CD4-positive, alpha-beta T cell treated with Interleukin-4 for 1 hour (primary cell): ENCODE data around the gene ZNF787.
"Not testable (repeated sequence)": the region's sequence is repeated elsewhere in the genome, so short reads cannot be mapped to it uniquely, and the experiment has no call there.

Experiments
- DNase-seq, 2 donors: peaks; one replicate each; pipeline ENCODE4 v3.0.0-alpha.2; 2020 to 2022

The ZNF787 gene

DNA sequence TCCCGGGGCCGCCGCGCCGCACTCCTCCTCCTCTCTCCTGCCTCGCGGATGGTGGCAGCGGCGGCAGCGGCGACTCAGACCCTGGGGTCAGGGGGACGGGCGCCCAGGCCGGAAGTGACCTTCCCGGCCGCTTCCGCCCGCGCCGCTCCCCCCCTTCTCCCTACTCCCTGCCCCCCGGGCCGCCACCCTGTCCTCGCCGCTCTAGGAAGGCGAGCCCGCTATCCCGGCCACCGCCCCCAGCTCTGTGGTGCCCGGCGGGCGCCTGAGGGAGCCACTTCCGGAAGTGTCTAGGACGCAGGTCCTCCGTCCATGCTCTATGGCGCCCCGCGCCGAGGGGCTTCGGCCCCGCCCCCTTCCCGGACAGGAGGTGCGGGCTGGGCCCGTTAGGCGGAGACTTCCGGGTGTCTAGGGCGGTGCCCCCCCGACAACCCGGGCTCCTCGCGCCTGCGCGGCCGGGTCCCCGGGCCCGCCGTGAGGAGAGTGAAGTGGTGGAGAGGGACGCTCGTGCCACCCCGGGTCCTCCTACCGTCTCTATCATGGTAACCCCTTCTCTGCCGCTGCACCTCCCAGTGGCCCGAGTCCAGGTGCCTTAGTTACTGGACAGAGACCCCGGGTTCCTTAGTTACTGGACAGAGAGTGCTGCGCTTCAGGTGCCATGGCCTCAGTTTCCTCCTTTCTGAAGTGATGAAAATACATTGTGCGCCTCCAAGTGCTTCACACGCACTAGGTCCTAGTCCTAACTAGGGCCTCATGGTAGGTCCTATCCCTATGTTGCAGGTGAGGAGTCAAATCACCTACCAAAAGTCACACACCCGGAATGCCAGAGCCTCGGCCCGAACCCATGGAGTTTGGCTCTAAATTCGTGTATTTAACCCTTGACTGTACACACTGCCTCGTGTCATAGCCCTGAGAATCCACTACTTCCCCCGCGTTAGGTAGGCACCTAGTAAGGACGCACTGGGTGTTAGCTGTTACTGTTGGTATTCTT, at the start of gene ZNF787:
Gene ZNF787, minus strand, starts transcription at position 116 of the 988 bp plus-strand sequence. CDS start 18,078 bp downstream, outside the sequence.
- peak; percentile 98 for DNase-seq

DNA sequence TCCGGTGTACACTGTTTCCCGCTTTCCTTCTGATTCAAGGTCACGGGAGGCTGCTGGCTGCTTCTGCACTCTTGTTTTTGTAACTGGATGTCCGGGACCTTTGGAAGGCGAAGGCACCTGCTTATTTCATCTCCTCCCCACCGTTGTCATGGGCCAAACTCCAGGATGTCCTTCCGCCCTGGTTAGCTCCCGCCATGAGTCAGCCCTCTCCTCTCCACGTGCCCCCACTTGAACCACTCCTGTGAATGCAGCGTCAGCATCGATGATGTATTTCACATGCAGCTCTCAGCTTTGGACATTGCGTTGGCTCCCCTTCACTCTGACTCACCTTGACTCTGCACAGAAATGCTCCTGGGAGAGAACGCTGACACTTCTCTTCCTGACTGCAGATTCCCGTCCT, 49.2 kb upstream of the ZNF787 start:
- no peak for DNase-seq

DNA sequence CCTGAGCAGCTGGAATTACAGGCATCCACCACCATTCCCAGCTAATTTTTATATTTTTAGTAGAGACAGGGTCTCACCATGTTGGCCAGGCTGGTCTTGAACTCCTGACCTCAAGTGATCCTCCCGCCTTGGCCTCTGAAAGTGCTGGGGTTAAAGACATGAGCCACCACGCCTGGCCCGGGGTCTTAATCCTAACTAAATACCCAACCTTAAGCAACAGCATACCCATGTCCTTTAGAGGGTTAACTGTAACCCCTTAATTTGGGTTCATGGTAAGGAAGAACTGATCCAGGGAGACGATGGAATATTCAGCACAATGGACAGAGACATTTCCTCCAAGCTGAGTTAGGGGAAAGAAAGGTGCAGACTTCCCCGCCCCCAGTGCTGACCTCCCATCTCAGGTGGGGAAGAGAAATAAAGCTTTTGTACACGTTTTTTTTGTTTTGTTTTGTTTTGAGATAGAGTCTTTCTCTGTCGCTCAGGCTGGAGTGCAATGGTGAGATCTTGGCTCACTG, 46.0 kb upstream of the ZNF787 start:
- DNase-seq, result no peak

DNA sequence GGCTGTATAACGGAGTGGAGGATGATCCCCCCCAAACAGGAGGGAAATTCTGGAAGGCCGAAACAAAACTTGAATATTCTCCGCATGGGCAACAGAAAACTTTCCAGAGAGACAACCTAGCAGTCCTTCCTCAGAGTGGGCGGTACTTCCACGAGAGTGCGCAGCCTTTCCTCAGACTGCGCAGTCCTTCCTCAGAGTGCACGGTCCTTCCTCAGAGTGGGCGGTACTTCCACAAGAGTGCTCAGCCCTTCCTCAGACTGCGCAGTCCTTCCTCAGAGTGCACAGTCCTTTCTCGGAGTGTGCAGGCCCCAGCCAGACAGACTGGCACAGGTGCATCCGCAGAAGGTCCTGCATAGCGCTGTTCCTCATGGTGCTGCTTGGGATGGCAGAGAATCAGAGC, 42.0 kb upstream of the ZNF787 start:
- DNase-seq, result no peak

DNA sequence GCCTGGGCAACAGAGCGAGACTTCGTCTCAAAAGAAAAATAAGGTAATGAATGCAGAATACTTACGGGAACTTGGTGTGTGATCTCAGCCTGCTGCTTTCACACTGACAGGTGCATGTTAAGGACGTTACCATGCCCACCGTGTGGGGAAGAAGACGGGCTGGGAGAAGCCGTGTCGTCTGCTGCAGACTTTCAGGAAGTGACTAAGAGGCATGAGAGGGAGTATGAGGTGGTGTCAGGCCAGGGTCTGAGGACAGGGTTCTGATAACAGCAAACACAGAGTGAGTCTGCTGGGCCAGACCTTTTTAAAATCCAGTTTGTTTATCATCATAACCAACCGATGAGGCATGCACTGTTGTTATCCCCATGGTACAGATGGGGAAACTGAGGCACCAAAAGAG, 41.2 kb upstream of the ZNF787 start:
- DNase-seq, result no peak

DNA sequence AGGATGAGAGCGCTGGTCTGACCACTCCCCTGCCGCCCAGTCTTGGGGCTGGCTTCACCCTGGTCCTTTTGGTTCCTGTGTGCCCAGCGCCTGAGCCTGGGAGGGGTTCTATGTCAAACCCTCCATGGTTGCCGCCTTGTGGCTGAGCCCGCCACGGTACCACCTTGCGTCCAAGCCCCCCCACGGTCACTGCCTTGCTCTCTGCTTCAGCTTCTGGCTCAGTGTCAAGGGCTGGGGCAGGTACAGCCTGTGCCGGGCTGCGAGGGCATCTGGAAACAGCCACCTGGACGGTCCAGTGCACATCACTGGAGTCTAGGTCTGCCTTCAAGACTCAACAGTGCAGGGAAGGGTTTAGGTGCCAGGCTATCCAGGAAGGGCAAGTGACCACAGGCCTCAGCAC, 40.4 kb upstream of the ZNF787 start:
- no peak for DNase-seq

DNA sequence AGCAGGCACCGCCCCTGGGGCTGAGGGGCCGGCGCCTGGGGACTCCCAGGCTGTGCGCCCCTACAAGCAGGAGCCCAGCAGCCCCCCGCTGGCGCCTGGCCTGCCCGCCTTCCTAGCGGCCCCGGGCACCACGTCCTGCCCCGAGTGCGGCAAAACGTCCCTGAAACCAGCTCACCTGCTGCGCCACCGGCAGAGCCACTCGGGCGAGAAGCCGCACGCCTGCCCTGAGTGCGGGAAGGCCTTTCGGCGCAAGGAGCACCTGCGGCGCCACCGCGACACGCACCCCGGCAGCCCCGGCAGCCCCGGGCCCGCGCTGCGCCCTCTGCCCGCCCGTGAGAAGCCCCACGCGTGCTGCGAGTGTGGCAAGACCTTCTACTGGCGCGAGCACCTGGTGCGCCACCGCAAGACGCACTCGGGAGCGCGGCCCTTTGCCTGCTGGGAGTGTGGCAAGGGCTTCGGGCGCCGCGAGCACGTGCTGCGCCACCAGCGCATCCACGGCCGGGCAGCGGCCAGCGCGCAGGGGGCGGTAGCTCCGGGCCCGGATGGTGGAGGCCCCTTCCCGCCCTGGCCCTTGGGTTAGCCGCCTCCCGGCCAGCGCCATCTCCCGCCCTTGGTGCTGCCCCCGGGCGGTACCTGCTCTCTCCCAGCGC, 38.7 kb upstream of the ZNF787 start:
- no peak for DNase-seq

DNA sequence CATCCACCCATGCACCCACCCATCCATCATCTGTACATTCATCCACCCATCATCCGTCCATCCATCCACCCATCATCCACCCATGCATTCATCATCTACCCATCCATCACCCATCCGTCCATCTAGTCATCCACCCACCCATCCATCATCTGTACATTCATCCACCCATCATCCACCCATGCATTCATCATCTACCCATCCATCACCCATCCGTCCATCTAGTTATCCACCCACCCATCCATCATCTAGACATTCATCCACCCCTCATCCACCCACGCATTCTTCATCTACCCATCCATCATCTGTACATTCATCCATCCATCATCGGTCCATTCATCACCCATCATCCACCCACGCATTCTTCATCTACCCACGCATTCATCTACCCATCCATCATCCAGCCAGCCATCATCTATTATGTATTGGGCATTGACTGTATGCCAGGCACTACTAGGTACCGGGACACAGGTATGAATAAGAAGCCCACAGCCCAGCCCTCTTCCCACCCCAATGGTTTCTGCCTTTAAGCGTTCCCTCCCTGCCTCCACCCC, 38.0 kb upstream of the ZNF787 start:
- DNase-seq, result no peak

DNA sequence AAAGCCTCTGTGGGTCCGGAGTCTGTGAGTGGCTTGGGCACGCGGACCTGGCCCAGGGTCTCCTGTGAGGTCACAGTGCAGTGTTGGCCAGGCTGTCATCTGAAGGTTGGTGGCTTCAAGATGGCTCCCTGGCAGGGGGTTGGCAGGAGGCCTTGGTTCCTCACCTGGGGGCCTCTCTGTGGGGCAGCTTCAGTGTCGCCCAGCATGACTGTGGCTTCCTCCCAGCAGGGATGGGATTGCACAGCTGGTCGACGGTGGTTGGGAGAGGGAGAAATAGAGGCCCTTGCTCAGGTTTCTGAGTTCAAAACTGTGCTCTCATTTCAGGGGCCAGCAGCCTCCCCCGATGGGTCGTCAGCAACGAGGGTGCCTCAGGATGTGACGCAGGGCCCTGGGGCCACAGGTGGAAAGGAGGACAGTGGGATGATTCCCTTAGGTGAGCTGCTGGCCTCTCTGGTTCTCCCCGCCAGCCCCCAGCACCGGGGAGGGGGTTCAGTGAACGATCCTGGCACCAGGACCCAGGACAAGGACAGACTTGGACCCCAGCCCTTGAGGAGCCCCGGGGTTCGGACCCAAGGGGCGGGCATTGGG, 37.2 kb upstream of the ZNF787 start:
- no peak for DNase-seq

DNA sequence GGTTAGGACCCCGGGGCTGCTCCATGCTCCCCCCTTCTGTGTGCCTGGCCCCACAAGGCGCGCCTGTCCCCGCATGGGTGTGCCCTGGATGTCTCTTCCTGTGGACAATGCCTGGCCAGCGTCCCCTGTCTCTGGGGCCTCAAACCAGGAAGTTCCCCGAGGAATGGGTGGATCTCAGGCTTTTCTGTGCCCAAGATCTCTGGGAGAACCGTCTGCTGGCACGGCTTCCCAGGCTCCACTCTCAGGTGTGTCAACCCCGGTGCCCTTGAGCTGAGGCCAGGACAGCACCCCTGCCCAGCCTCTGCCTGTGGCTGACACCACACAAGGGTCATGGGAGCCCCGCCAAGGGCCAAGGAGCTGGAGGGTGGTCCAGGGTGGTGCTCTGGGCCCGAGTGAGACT, 35.7 kb upstream of the ZNF787 start:
- no peak for DNase-seq

DNA sequence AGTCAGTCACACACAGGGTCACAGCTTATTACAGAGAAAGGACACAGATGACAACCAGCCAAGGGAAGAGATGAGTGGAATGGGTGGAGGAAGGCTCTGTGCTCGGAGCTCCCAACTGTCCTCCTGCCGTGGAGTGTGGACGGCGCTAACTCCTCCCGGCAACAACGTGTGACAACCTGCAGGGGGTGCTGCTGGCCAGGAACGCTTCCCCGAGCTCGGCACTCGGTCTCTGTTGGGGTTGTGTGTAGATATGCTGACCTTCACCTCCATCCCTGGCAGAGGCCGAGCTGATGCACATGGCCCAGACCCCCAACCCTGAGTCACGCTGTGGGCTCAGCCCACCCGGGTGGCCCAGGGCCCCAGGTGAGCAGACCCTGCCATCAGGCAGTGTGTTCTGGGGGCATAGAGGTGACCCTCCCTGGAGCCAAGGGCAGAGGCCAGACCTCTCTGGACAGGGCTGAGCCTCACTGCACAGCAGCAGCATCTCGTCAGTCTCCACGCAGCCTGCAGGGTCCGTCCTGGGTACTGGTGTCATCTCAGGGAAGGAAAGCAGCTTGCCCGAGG, 34.1 kb upstream of the ZNF787 start:
- DNase-seq, result no peak

DNA sequence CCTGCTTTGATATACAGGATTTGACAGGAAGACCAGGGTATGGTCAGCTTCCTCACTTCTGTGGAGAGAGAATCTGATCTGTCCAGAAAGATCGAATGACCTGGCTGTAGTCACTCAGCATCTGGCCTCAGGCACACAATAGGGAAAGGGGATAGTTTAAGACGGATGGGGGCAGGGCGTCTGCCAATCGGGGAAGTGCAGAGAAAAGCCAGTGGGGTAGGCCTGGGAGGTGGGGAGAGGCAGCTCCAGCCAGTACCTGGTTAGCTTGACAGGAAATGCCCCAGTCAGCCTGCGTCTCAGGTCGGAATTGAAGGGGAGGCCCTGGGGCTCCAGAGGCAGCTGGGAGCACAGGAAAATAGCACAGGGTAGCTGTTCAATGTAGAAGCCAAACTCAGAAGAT, 32.4 kb upstream of the ZNF787 start:
- DNase-seq, result no peak

DNA sequence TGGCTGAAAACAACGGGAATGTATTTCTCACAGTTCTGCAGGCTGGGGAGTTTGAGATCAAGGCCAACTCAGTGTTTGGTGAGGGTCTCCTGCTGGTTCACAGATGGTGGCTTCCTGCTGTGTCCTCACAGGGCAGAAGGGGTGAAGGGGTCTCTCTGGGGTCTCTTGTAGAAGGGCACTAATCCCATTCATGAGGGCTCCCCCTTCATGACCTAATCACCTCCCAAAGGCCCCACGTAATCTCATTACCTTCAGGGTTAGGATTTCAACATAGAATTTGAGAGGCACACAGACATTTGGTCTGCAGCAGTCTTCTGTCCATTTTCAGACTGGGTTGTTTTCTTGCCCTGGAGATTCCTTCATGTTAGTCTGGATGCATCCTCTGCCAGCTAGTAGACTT, 31.5 kb upstream of the ZNF787 start:
- no peak for DNase-seq

DNA sequence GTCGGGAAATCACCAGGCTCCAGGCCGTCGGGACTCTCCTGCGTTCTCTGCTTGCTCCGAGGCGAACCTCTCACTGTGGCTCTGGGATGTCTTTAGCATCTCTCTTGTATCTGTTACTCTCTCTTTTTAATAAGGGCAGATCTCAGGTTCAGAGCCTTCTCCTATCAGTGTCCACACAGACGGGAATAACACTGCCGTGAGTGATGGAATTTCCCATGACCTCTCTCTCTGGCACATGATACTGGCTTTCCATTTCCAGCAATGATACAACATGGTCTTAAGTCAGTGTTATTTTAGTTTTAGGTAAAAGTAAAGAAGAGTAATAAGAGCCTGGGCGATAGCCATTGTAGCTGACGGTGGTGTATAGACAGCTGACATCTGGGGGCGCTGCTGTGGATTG, 29.3 kb upstream of the ZNF787 start:
- DNase-seq, result no peak

DNA sequence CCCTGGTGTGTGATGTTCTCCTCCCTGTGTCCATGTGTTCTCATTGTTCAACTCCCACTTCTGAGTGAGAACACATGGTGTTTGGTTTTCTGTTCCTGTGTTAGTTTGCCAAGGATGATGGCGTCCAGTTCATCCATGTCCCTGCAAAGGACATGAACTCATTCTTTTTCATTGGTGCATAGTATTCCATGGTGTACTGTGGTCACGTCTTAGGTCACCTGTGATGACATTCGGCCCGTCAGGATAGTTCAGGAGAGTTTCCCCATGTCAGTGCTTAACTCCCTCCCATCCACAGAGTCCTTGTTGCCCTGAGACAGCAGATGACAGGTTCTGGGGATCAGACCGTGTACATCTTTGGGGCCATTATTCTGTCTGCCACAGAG, 28.6 kb upstream of the ZNF787 start:
- DNase-seq, result no peak

DNA sequence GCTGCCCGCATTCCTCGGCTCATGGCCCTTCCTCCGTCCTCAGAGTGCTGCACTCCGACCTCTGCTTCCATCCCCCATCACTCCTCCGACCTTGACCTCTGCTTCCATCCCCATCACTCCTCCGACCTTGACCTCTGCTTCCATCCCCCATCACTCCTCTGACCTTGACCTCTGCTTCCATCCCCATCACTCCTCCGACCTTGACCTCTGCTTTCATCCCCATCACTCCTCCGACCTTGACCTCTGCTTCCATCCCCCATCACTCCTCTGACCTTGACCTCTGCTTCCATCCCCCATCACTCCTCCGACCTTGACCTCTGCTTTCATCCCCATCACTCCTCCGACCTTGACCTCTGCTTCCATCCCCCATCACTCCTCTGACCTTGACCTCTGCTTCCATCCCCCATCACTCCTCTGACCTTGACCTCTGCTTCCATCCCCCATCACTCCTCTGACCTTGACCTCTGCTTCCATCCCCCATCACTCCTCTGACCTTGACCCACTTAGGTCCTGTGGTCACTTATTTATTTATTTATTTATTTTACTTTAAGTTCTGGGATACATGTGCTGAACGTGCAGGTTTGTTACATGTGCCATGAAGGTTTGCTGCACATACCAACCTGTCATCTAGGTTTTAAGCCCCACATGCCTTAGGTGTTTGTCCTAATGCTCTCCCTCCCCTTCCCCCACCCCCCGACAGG, 28.0 kb upstream of the ZNF787 start:
- not testable (repeated sequence) for DNase-seq

DNA sequence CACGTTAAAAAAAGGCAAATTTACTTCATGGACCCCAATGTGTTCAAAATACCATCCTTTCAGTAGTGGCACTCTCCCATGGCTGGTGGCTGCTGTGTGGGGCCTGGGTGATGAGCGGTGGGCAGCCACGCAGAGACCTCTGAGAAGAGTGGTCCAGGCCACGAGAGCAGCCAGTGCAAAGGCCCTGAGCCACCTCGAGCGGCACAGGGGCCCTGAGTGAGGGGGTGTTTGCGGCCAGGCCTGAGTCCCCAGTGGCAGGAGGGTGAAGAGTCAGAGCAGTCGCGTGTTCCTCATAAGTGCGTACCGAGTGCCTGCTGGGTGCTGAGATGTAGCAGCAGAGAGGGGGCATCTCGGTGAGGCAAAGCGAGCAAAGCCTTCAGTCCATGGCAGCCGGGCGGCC, 27.0 kb upstream of the ZNF787 start:
- no peak for DNase-seq

DNA sequence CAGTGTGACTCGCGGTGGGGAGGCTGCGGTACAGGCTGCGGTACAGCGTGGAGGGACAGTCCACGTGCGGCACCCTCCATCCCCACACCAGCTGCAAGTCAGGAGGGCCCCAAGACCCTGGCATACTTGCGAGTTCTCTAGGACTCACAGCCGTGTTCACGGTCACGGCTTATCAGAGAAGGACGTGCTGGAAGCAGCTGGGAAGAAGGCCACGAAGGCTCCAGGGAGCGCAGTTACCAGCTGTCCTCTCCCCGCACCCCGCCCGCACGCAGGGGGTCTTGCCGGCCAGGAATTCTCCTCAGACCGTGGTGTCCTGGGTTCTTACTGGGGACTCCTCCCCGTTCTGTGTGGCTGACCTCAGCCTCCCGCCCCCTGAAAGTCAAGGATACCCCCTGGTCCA, 26.2 kb upstream of the ZNF787 start:
- DNase-seq, result no peak

DNA sequence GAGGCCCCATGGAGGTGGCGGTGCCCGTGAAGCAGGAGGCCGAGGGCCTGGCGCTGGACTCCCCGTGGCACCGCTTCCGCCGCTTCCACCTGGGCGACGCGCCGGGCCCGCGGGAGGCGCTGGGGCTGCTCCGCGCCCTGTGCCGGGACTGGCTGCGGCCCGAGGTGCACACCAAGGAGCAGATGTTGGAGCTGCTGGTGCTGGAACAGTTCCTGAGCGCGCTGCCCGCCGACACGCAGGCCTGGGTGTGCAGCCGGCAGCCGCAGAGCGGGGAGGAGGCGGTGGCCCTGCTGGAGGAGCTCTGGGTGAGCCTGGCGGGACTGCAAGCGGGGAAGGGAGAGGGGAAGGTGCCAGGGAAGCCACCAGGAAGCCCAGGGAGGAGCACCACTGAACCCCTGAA, 25.8 kb upstream of the ZNF787 start:
- DNase-seq, result no peak

DNA sequence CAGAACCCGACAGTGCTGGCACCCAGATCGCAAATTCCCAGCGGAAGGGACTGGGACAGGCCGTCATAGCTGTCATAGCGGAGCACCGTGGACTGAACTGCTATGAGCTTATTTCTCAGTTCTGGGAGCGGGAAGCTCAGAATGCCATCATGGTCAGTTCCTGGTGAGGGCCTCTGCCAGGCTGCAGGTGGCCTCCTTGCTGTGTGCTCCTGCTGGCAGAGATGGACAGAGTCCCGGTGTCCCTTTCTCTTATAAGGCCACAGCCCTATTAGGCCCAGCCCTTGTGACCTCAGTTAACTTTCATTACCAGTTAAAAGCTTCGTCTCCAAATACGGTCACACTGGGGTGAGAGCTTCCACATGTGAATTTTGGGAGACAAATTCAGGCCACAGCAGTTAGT, 24.6 kb upstream of the ZNF787 start:
- no peak for DNase-seq

DNA sequence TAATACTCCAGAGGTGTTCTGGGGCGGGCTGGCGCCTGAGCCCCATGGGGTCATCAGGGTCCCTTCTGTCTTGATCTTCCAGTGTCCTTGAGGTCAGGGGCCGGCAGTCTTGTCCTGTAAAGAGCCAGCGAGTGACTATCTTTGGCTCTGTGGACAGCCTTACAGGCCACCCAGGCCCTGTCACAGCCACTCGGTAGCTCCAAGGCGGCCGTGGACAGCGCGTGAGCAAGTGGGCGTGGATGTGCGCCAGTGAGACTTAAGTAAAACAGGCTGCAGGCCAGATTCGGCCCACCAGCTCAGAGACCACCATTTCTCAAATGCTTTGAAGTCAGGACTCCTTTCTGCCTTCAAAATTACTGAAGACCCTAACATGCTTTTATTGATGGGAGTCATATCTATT, 23.7 kb upstream of the ZNF787 start:
- DNase-seq, result no peak

DNA sequence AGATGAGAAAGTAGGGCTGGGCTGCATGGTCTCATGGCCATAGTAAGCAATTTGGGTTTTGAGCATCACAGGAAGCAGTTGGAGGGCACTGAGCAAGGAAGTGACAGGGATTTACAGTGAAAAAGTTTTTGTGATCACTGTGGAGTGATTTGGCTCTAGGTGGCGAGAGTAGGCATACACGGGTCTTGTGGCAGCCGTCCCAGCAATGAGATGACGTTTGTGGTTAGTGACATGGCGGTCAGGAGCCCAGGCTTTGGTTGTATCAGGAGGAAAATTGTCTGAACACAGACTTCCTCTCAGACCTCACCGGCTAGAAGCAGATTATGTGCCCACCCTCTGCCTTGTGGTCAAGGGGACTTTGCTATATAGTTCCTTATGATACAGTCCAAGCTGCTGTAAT, 23.3 kb upstream of the ZNF787 start:
- DNase-seq, result no peak
